Daoy (cell line): Measurements from ENCODE around the gene WHRN. TPM values are rescaled to one million over a fixed set of nuclear protein-coding genes. Genes with fewer than 3 reads are reported as not detected.

Experiments
- DNase-seq: peaks from one replicate; pipeline ENCODE4 v3.0.0-alpha.2; 2015; ENCODE audit warnings: low read depth
- total RNA-seq: library from RNA; depleted of rRNA; stranded (reverse); fragments of >200 nt; shearing (Covaris generic); gene quantifications from 2 replicates; pipeline ENCODE4 v1.2.3, GENCODE V29; 2014

Gene WHRN
- total RNA-seq, 1 experiment from 2014 or later = 1.6 TPM

GRCh38 chr9:114421147-114421546, 84.1 kb downstream of the WHRN start:
- DNase-seq = no peak

- DNase-seq = no peak
Measured at GRCh38 chr9:114419796-114420195, 85.5 kb downstream of the WHRN start.

GRCh38 chr9:114418053-114418452, 87.2 kb downstream of the WHRN start:
- DNase-seq = no peak

- peak; percentile 69 for DNase-seq
Measured at GRCh38 chr9:114417511-114417910, 87.8 kb downstream of the WHRN start.

- DNase-seq = no peak
Measured at GRCh38 chr9:114416906-114417305, 88.4 kb downstream of the WHRN start.

- DNase-seq = no peak
Measured at GRCh38 chr9:114416290-114416689, 89.0 kb downstream of the WHRN start.

- no peak for DNase-seq
Measured at GRCh38 chr9:114414346-114414745, 90.9 kb downstream of the WHRN start.

- DNase-seq = no peak
Measured at GRCh38 chr9:114413861-114414301, 91.4 kb downstream of the WHRN start.

- DNase-seq = no peak
Measured at GRCh38 chr9:114412048-114412683, 93.1 kb downstream of the WHRN start.

- no peak for DNase-seq
Measured at GRCh38 chr9:114411452-114411851, 93.8 kb downstream of the WHRN start.

GRCh38 chr9:114410910-114411309, 94.4 kb downstream of the WHRN start:
- DNase-seq = no peak

GRCh38 chr9:114409842-114410241, 95.4 kb downstream of the WHRN start:
- no peak for DNase-seq

GRCh38 chr9:114409103-114409780, 96.0 kb downstream of the WHRN start:
- DNase-seq = peak; percentile 75

GRCh38 chr9:114408645-114409044, 96.6 kb downstream of the WHRN start:
- DNase-seq = no peak

- no peak for DNase-seq
Measured at GRCh38 chr9:114407889-114408288, 97.4 kb downstream of the WHRN start.

- DNase-seq = no peak
Measured at GRCh38 chr9:114406441-114406840, 98.8 kb downstream of the WHRN start.

GRCh38 chr9:114405294-114406034, 99.8 kb downstream of the WHRN start:
- DNase-seq = peak; percentile 85

- DNase-seq = no peak
Measured at GRCh38 chr9:114404531-114404930, 100.7 kb downstream of the WHRN start.

- DNase-seq = no peak
Measured at GRCh38 chr9:114403153-114403756, 102.0 kb downstream of the WHRN start.

GRCh38 chr9:114401344-114401743, 103.9 kb downstream of the WHRN start:
- DNase-seq = no peak

- DNase-seq = no peak
Measured at GRCh38 chr9:114400772-114401171, 104.5 kb downstream of the WHRN start.

GRCh38 chr9:114400219-114400618, 105.1 kb downstream of the WHRN start:
- no peak for DNase-seq
